ENCODE data around the gene SLC26A1. TPM values are rescaled to one million over a fixed set of nuclear protein-coding genes. Genes with fewer than 3 reads are reported as not detected.

The SLC26A1 gene
- total and polyA plus RNA-seq, 2 of the 13 experiments (the other 11 are each of a cell fraction or from before 2014, with no cell fraction given) = 5.4 to 22.9 TPM

- TF ChIP-seq TIGD3 (CRISPR knock-in tag; IDR thresholded peaks at IDR 0.05; ENCODE audit: borderline replicate concordance) (no peak), ZNF670 (CRISPR knock-in tag; IDR thresholded peaks at IDR 0.05; ENCODE audit: borderline replicate concordance) (peak; percentile 56; the same call in 1 of the 2 replicates), GATA4 (IDR thresholded peaks at IDR 0.05; ENCODE audit: borderline replicate concordance, low read depth) (no peak; the same call in 1 of the 2 replicates), ZNF407 (CRISPR knock-in tag; IDR thresholded peaks at IDR 0.05; ENCODE audit: not compliant biosample characterization) (no peak), DPF2 (CRISPR knock-in tag; IDR thresholded peaks at IDR 0.05; ENCODE audit: borderline replicate concordance, low read depth) (0 out of 2 replicates have a peak, but pooled peaks have one; percentile 15), MAFG (CRISPR knock-in tag; IDR thresholded peaks at IDR 0.05) (no peak), POLR2AphosphoS2 (IDR thresholded peaks at IDR 0.05; ENCODE audit: low read depth, low read length) (no peak), ZSCAN20 (CRISPR knock-in tag; IDR thresholded peaks at IDR 0.05; ENCODE audit: borderline replicate concordance) (peak; percentile 62; the same call in 1 of the 2 replicates), FOSL1 (CRISPR knock-in tag; IDR thresholded peaks at IDR 0.05; ENCODE audit: borderline replicate concordance) (no peak; the same call in 1 of the 2 replicates), ERF (CRISPR knock-in tag; IDR thresholded peaks at IDR 0.05) (no peak), PRPF4 (IDR thresholded peaks at IDR 0.05; ENCODE audit: low read depth, low read length, poor library complexity, severe bottlenecking) (no peak), ZNF496 (CRISPR knock-in tag; IDR thresholded peaks at IDR 0.05; ENCODE audit: insufficient replicate concordance) (no peak), ZNF234 (CRISPR knock-in tag; conservative IDR thresholded peaks at IDR 0.05) (no peak), ZNF567 (CRISPR knock-in tag; IDR thresholded peaks at IDR 0.05; ENCODE audit: borderline replicate concordance) (no peak), ZNF274 (CRISPR knock-in tag; IDR thresholded peaks at IDR 0.05) (peak; percentile 1; the same call in 1 of the 2 replicates), MIER3 (CRISPR knock-in tag; IDR thresholded peaks at IDR 0.05; ENCODE audit: borderline replicate concordance) (no peak; the same call in 1 of the 2 replicates), NR3C1 (CRISPR knock-in tag; IDR thresholded peaks at IDR 0.05) (no peak), ZFY (CRISPR knock-in tag; IDR thresholded peaks at IDR 0.05) (peak; percentile 82), GABPA (IDR thresholded peaks at IDR 0.05; ENCODE audit: low read depth, low read length) (no peak), GABPA (CRISPR knock-in tag; IDR thresholded peaks at IDR 0.05; ENCODE audit: low read depth) (no peak), ZNF329 (CRISPR knock-in tag; IDR thresholded peaks at IDR 0.05; ENCODE audit: low read depth) (peak; percentile 81; the same call in 1 of the 2 replicates)
Measured at GRCh38 chr4:986879-987623, 6.2 kb downstream of the SLC26A1 start, which contains the start of gene IDUA (continued).

Data from HepG2 (cell line).